ENCODE results near the gene SELENOF. TPM values are rescaled to one million over a fixed set of nuclear protein-coding genes. Genes with fewer than 3 reads are reported as not detected.
"Not testable (repeated sequence)": the region's sequence is repeated elsewhere in the genome, so short reads cannot be mapped to it uniquely, and the experiment has no call there.

Gene SELENOF
- total RNA-seq, 1 donor from 2014 or later, result 71.7 TPM

GRCh38 chr1:86826856-86827255, 87.1 kb downstream of the SELENOF start:
- intact Hi-C loops (cut with micrococcal nuclease), result no loop called here
- ATAC-seq, result no peak
- DNase-seq, result no peak

GRCh38 chr1:86825319-86825718, 88.6 kb downstream of the SELENOF start:
- no peak for ATAC-seq
- intact Hi-C loops (cut with micrococcal nuclease), result no loop called here

GRCh38 chr1:86823821-86824500, 90.0 kb downstream of the SELENOF start:
- no peak for ATAC-seq
- no peak for DNase-seq
- intact Hi-C loops (cut with micrococcal nuclease), result no loop called here

More at GRCh38 chr1:86825319-86825718, 88.6 kb downstream of the SELENOF start:
- no peak for DNase-seq

- intact Hi-C loops (cut with micrococcal nuclease), result no loop called here
- ATAC-seq, result no peak
These were observed 90.5 kb downstream of the SELENOF start for GRCh38 chr1:86823386-86823785.

GRCh38 chr1:86822459-86822858, 91.5 kb downstream of the SELENOF start:
- intact Hi-C loops (cut with micrococcal nuclease), result no loop called here
- no peak for DNase-seq
- no peak for ATAC-seq

More at GRCh38 chr1:86823386-86823785, 90.5 kb downstream of the SELENOF start:
- no peak for DNase-seq

- no peak for DNase-seq
- intact Hi-C loops (cut with micrococcal nuclease), result no loop called here
- no peak for ATAC-seq
These were observed 92.0 kb downstream of the SELENOF start for GRCh38 chr1:86821956-86822355.

GRCh38 chr1:86819970-86820369, 94.0 kb downstream of the SELENOF start:
- ATAC-seq; intact Hi-C loops (cut with micrococcal nuclease); DNase-seq: not testable (repeated sequence)

- intact Hi-C loops (cut with micrococcal nuclease); ATAC-seq; DNase-seq: not testable (repeated sequence)
These were observed 96.6 kb downstream of the SELENOF start for GRCh38 chr1:86817246-86817826.

- ATAC-seq; DNase-seq; intact Hi-C loops (cut with micrococcal nuclease): not testable (repeated sequence)
These were observed 99.8 kb downstream of the SELENOF start for GRCh38 chr1:86814118-86814517.

Other genes starting within 250 kb of the SELENOF start
- gene SH3GLB1, start 209.6 kb downstream of the SELENOF start, total RNA-seq, result 122 TPM
- gene HS2ST1, start 509 bp upstream of the SELENOF start, total RNA-seq, result 12.0 TPM